OCI-LY1 (cell line): ENCODE measurements around the gene CASKIN2.
A peak's percentile ranks its signal among the peaks of the same experiment; 100 is the strongest.

ENCODE experiments used
- H2AFZ ChIP-seq: fragments of 200-600 bp; sonication (generic), shearing (Covaris generic); 2 replicates; pipeline ENCODE4 v1.6.0; 2014; ENCODE audit warnings: antibody characterized with exemption, mild to moderate bottlenecking, low read length
- H3F3A ChIP-seq: fragments of 200-600 bp; sonication (generic), shearing (Covaris generic); 2 replicates; pipeline ENCODE4 v1.6.0; 2014; ENCODE audit warnings: mild to moderate bottlenecking, antibody characterized with exemption, low read length, moderate library complexity; ENCODE audit not compliant: insufficient read depth
- H3K27ac ChIP-seq: fragments of 200-600 bp; sonication (generic); 2 replicates; pipeline ENCODE4 v1.5.1; 2014; ENCODE audit warnings: low read length, mixed run types, mild to moderate bottlenecking, low read depth; ENCODE audit not compliant: poor library complexity, severe bottlenecking
- H3K27me3 ChIP-seq: fragments of 200-600 bp; sonication (generic); 2 replicates; pipeline ENCODE4 v1.6.0; 2014; ENCODE audit warnings: antibody characterized with exemption, mild to moderate bottlenecking, low read length, moderate library complexity; ENCODE audit not compliant: insufficient read depth
- H3K36me3 ChIP-seq: fragments of 200-600 bp; sonication (generic); 2 replicates; pipeline ENCODE4 v1.6.1; 2014; ENCODE audit warnings: mild to moderate bottlenecking, antibody characterized with exemption, low read length, moderate library complexity, mixed read lengths; ENCODE audit not compliant: insufficient read depth
- H3K4me1 ChIP-seq: fragments of 200-600 bp; sonication (generic); 2 replicates; pipeline ENCODE4 v1.5.1; 2014; ENCODE audit warnings: mild to moderate bottlenecking, low read length, moderate library complexity; ENCODE audit not compliant: insufficient read depth, severe bottlenecking
- H3K4me2 ChIP-seq: fragments of 200-600 bp; sonication (generic), shearing (Covaris generic); 2 replicates; pipeline ENCODE4 v1.6.1; 2014; ENCODE audit warnings: low read length
- H3K4me3 ChIP-seq: fragments of 200-600 bp; sonication (generic); 2 replicates; pipeline ENCODE4 v1.5.1; 2014; ENCODE audit warnings: low read length, low read depth, mild to moderate bottlenecking, mixed read lengths; ENCODE audit not compliant: poor library complexity, severe bottlenecking
- H3K79me2 ChIP-seq: fragments of 200-600 bp; shearing (Covaris generic); 2 replicates; pipeline ENCODE4 v1.6.1; 2016; ENCODE audit warnings: mixed run types, low read length, mixed read lengths; ENCODE audit not compliant: insufficient read depth
- H3K9ac ChIP-seq: fragments of 200-600 bp; sonication (generic), shearing (Covaris generic); 2 replicates; pipeline ENCODE4 v1.6.1; 2014; ENCODE audit warnings: mild to moderate bottlenecking, low read length, mixed read lengths
- H3K9me2 ChIP-seq: fragments of 200-600 bp; sonication (generic), shearing (Covaris generic); 2 replicates; pipeline ENCODE4 v1.6.1; 2014; ENCODE audit warnings: low read depth, mild to moderate bottlenecking, low read length, mixed read lengths
- H3K9me3 ChIP-seq: fragments of 200-600 bp; shearing (Covaris generic); 2 replicates; pipeline ENCODE4 v1.6.1; 2014; ENCODE audit warnings: low read length, mixed read lengths
- H4K20me1 ChIP-seq: fragments of 200-600 bp; sonication (generic), shearing (Covaris generic); 2 replicates; pipeline ENCODE4 v1.6.0; 2016; ENCODE audit warnings: mild to moderate bottlenecking, low read length; ENCODE audit not compliant: insufficient read depth
- CTCF ChIP-seq: fragments of 200-600 bp; sonication (generic), shearing (Covaris generic); IDR thresholded peaks from 2 replicates; pipeline ENCODE4 v1.5.1; 2017; ENCODE audit warnings: mild to moderate bottlenecking, antibody characterized with exemption, low read length, moderate library complexity, mixed read lengths
- EZH2 ChIP-seq: fragments of 200-600 bp; sonication (generic), shearing (Covaris generic); IDR thresholded peaks from 2 replicates; pipeline ENCODE4 v1.8.0; 2017; ENCODE audit warnings: borderline replicate concordance, mixed run types, mild to moderate bottlenecking, antibody characterized with exemption, low read length, moderate library complexity, mixed read lengths

Gene CASKIN2

GRCh38 chr17:75515496-75516254 is at the start of gene CASKIN2:
TSS of gene CASKIN2 (minus strand) at chr17:75515537. CDS start at chr17:75513804, 1,733 bp downstream.
- Histone ChIP-seq H3K27me3 (no peaks in the 10 kb centered on the region), H3K36me3 (peaks cover 7% of the 10 kb centered on the region; the same call in 1 of the 2 replicates), H3K4me2 (peak within 1 kb of the TSS; percentile 88), H2AFZ (no peak within 1 kb of the TSS), H3K79me2 (no peaks in the 10 kb centered on the region), H3K4me3 (peak within 1 kb of the TSS; percentile 85), H3F3A (no peaks in the 10 kb centered on the region), H4K20me1 (no peaks in the 10 kb centered on the region), H3K27ac (no peak within 1 kb of the TSS), H3K9ac (peak within 1 kb of the TSS; percentile 11; the same call in 1 of the 2 replicates), H3K9me2 (no peaks in the 10 kb centered on the region), H3K4me1 (peaks cover 24% of the 10 kb centered on the region), H3K9me3 (no peaks in the 10 kb centered on the region)
- TF ChIP-seq EZH2: no peak
- peak; percentile 99 for TF ChIP-seq CTCF

GRCh38 chr17:75565066-75565465 is 49.7 kb upstream of the CASKIN2 start:
- Histone ChIP-seq H3K79me2 (no peaks in the 10 kb centered on the region), H3K4me1 (no peaks in the 10 kb centered on the region), H3K9ac (no peak overlapping the region), H2AFZ (no peak overlapping the region), H3K36me3 (no peaks in the 10 kb centered on the region), H3K9me2 (no peaks in the 10 kb centered on the region), H3K4me3 (no peak overlapping the region), H4K20me1 (no peaks in the 10 kb centered on the region), H3K4me2 (no peak overlapping the region), H3K27me3 (no peaks in the 10 kb centered on the region; the same call in none of the 2 replicates), H3K9me3 (no peaks in the 10 kb centered on the region), H3F3A (no peaks in the 10 kb centered on the region), H3K27ac (no peak overlapping the region)
- TF ChIP-seq CTCF: no peak
- TF ChIP-seq EZH2: no peak

GRCh38 chr17:75564195-75564594 is 48.9 kb upstream of the CASKIN2 start:
- no peaks in the 10 kb centered on the region for H3F3A ChIP-seq
- no peak overlapping the region for H3K4me2 ChIP-seq
- TF ChIP-seq EZH2 (no peak), CTCF (no peak)
- H3K79me2 ChIP-seq: no peaks in the 10 kb centered on the region
- no peaks in the 10 kb centered on the region for H3K9me2 ChIP-seq
- H3K27ac ChIP-seq: no peak overlapping the region
- no peak overlapping the region for H3K9ac ChIP-seq
- H3K9me3 ChIP-seq: no peaks in the 10 kb centered on the region
- no peaks in the 10 kb centered on the region for H3K4me1 ChIP-seq
- H4K20me1 ChIP-seq: no peaks in the 10 kb centered on the region
- H3K27me3 ChIP-seq: peaks cover 4% of the 10 kb centered on the region
- H3K36me3 ChIP-seq: no peaks in the 10 kb centered on the region
- no peak overlapping the region for H2AFZ ChIP-seq
- H3K4me3 ChIP-seq: no peak overlapping the region
